ENCODE results near the gene KAZN.

GRCh38 chr1:14862114-14862771, 263.8 kb downstream of the KAZN start:
- TF ChIP-seq CTCF (IDR thresholded peaks at IDR 0.05; ENCODE audit: poor library complexity, severe bottlenecking) (no peak), TAF1 (IDR thresholded peaks at IDR 0.05; ENCODE audit: low read depth) (no peak), REST (IDR thresholded peaks at IDR 0.05; ENCODE audit: borderline replicate concordance) (peak; percentile 76), MXI1 (conservative IDR thresholded peaks at IDR 0.05; ENCODE audit: poor library complexity, severe bottlenecking) (no peak), RAD21 (conservative IDR thresholded peaks at IDR 0.05) (no peak), POLR2AphosphoS5 (IDR thresholded peaks at IDR 0.05) (no peak)
